Urinary bladder (tissue), 4 donors: ENCODE data around the gene SLC35A5. TPM values are rescaled to one million over a fixed set of nuclear protein-coding genes. Genes with fewer than 3 reads are reported as not detected.

Experiments
- DNase-seq: peaks from one replicate; pipeline ENCODE4 v3.0.0-alpha.2; 2015; ENCODE audit errors: extremely low spot score
- H3K27ac ChIP-seq: one replicate; pipeline ENCODE4 v1.5.1; 2013; ENCODE audit warnings: low read depth, mild to moderate bottlenecking, moderate library complexity
- H3K36me3 ChIP-seq: one replicate; pipeline ENCODE4 v1.6.1; 2013; ENCODE audit warnings: mild to moderate bottlenecking, moderate library complexity; ENCODE audit not compliant: insufficient read depth
- H3K4me1 ChIP-seq: one replicate; pipeline ENCODE4 v1.6.1; 2013; ENCODE audit warnings: mild to moderate bottlenecking, moderate library complexity; ENCODE audit not compliant: insufficient read depth
- H3K4me3 ChIP-seq: one replicate; pipeline ENCODE4 v1.5.1; 2013; ENCODE audit warnings: low read depth, low read length
- WGBS: extraction: QIAGEN DNeasy Blood & Tissue Kit; methylation state at CpG from one replicate; pipeline ENCODE4 v1.1.7; 2013; 5-methylcytosine and 5-hydroxymethylcytosine counted together
- polyA plus RNA-seq: library from polyadenylated mRNA; stranded (reverse); fragments of 200-250 nt; gene quantifications from one replicate; pipeline ENCODE4 v1.2.3, GENCODE V29; 2013
- total RNA-seq: library from RNA; depleted of rRNA; stranded (reverse); fragments of >200 nt; gene quantifications from one replicate; pipeline ENCODE4 v1.2.3, GENCODE V29; 2014
- donor health status: healthy with polysubstance abuse.
- donor health status: healthy.

Gene SLC35A5
- total and polyA plus RNA-seq, 2 donors, result 25.0 to 72.9 TPM

DNA sequence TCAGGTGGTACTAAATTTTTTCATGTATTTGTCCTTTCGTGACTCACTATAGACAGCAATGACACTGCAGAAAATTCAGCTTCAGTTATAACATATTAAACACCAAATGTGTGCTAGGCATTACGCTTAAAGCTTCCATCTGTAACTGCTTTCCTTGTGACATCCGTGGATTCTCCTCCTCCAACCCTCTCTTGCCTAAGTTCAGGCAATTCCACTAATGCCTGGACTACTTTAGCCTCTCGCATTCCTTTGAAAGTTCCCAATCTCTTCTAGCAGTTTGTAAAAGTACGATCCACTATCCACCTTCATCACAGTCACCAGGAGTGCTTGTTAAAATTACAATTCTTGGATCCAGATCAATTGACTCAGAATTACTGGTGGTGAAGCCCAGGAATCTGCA, 61.4 kb downstream of the SLC35A5 start:
- H3K4me3 ChIP-seq, result no peak overlapping the region
- 88% methylated on average over 5 of the region's 5 CpGs for WGBS
- no peaks in the 10 kb centered on the region for H3K4me1 ChIP-seq
- no peak overlapping the region for H3K27ac ChIP-seq
- no peaks in the 10 kb centered on the region for H3K36me3 ChIP-seq
- no peak for DNase-seq

DNA sequence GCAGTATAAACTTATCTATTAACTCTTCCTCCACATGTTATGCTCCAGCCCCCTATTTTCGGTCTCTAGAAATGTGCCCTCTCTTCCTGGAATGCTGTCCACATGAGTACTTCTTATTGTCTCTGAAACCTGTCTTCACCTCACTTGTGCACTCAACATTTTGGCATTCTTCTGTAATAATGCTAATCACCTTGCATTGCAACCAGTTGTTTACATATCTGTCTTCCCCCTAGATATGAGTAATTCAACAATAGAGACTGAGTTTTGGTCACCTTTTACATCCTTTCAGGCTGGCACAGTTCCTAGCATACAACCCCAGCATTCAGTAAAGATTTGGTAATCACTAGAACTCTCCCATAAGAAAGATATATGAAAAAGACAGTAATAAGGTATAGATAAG, 61.9 kb downstream of the SLC35A5 start:
- H3K4me1 ChIP-seq, result no peaks in the 10 kb centered on the region
- no peaks in the 10 kb centered on the region for H3K36me3 ChIP-seq
- no peak overlapping the region for H3K4me3 ChIP-seq
- H3K27ac ChIP-seq, result no peak overlapping the region
- 96% methylated on average over 1 of the region's 1 CpG for WGBS
- DNase-seq, result no peak

DNA sequence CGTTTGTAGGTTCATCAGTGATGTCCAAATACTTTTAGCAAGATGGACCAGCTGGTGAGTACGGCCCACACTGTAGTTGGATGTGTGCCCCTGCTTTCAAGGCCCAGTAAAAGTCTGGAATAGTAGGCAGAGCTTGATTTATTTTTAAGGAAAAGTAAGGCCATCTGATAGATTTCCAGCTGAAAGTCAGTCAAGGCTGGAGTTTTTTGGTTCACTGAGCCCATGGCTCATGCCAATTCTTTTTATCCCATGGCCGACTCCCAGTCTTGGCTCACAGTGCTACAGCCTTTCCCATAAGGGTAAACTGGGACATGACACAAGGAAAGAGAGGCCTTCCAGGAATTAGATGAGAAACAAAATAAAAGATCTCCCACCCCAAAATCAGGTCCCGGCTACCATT, 65.6 kb downstream of the SLC35A5 start:
- Histone ChIP-seq H3K36me3 (no peaks in the 10 kb centered on the region), H3K4me3 (no peak overlapping the region), H3K27ac (no peak overlapping the region), H3K4me1 (no peaks in the 10 kb centered on the region)
- DNase-seq, result no peak
- WGBS, result 40% methylated on average over 4 of the region's 4 CpGs

DNA sequence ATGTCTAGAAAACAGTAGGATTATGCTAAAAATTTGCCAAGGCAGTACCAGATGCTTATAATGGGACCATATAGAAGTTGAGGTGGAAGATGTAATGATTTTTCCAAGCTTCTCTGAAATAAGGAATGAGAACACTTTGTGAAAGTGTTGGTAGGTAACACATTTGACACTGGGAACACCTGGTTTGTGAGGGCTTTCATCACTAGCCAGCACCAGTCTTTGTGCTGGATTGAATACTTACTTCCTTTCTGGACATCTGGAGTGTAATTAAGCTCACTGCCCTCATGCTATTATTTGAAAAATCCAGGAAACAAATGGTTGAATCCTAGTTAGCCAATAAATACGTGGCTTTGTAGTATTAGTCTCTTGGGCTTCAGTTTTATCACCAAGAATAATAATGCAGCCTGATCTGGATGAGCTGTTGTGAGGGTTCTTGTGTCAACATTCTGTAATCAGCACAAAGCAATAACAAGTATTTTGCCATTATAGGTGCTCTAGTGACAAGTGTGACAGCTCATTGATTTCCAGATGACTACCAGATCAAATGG, 66.1 kb downstream of the SLC35A5 start:
- no peak for DNase-seq
- H3K4me3 ChIP-seq, result no peak overlapping the region
- H3K36me3 ChIP-seq, result no peaks in the 10 kb centered on the region
- WGBS, result 56% methylated on average over 1 of the region's 1 CpG
- H3K4me1 ChIP-seq, result no peaks in the 10 kb centered on the region
- H3K27ac ChIP-seq, result no peak overlapping the region

DNA sequence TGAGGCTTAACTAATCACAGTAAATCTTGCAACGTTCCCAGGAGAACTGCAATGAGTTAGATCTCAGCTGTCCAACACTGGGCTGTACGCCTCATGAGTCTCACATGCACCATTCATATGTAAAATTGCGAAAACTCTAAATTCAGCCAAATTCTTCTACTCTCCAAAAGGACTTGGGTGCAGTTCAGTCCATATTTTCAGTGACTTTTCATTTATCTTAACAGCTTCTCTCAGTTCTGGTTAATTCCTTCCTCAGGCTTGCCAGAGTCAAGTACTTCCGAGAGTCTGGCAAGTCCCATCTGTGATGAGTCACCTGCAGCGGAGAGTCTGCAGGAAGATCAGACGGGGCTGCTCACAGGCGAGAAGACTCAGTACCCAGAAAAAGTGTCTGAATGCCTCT, 67.6 kb downstream of the SLC35A5 start:
- Histone ChIP-seq H3K4me1 (no peaks in the 10 kb centered on the region), H3K4me3 (no peak overlapping the region), H3K27ac (no peak overlapping the region), H3K36me3 (no peaks in the 10 kb centered on the region)
- no peak for DNase-seq
- WGBS, result 25% methylated on average over 7 of the region's 7 CpGs

DNA sequence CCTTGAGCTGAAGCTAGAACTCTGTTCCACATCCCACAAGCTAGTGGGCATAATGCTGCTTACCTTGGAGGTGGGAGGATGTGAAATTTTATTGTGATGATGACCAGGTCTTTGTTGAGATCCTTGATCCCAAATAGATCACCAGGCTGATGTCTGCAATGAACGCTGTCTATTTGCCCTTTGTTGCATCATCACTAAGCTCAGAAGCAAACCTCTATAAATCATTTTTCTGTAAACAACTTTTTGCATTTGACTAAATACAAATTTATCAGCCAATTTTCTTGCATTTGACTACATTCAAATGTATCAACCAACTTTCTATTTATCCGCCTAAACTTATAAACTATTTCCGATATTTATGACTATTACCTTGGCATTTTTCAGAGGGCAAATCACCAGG, 69.4 kb downstream of the SLC35A5 start:
- Histone ChIP-seq H3K27ac (no peak overlapping the region), H3K4me3 (no peak overlapping the region), H3K36me3 (no peaks in the 10 kb centered on the region), H3K4me1 (no peaks in the 10 kb centered on the region)
- DNase-seq, result no peak
- WGBS, result 88% methylated on average over 3 of the region's 3 CpGs

DNA sequence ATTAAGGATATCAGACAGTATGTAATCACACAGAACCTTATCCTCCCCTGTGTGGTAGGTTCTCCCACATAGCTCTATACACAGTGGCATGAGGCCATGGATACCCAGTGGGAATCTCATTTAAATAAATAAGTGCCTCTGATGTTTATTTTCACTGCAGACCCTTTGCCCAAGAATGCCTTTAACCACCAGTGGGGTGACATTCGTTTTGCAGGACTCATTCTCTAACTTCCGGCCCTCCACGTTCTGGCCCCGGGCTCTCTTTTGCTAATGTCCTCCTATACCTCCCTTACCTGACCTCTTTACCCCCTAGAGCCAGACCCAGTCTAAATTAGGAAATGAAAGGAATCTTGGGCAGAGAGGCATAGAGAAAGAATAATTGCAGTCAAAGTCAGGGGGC, 70.8 kb downstream of the SLC35A5 start:
- no peak for DNase-seq
- 39% methylated on average over 4 of the region's 4 CpGs for WGBS
- Histone ChIP-seq H3K4me3 (no peak overlapping the region), H3K36me3 (no peaks in the 10 kb centered on the region), H3K4me1 (no peaks in the 10 kb centered on the region), H3K27ac (no peak overlapping the region)

DNA sequence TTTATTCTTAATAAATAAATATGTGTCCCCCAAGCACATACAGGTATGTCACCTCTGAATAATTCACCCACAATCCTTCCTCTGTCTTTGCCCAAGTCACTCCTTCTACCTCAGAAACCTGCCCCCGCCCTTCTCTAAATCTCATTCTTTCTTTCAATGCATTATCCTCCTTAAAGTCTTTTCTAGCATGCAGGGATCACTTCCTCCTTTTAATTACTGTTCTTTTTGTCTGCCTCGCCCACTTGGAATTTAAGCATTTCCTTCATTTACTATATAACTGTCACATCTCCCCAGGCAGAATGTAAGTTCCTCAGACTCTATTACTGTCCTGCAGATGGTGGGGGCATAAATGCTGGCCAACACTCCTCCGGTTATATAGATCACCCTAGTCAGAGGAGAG, 71.3 kb downstream of the SLC35A5 start:
- Histone ChIP-seq H3K4me1 (no peaks in the 10 kb centered on the region), H3K27ac (peak overlapping the region; percentile 23), H3K4me3 (no peak overlapping the region), H3K36me3 (no peaks in the 10 kb centered on the region)
- 43% methylated on average over 3 of the region's 3 CpGs for WGBS
- no peak for DNase-seq

DNA sequence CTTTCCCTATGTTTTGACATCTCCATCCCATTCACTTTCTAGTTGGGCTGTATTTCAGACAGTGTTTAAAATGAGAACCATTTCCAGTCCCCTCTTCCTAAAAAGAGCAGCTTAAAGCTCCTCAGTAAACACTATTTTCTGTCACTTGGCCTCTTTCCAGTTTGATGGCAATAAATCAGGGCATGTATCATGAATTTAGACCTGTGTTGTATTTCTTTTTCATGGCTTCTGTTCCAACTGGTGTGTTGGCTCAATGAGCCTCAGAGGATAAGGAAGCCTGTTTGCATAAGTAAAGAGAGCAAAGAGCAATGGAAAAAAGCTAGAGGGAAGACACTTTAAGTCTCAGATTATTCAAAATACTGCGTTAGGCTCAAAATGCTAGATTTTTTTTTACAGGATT, 71.9 kb downstream of the SLC35A5 start:
- no peaks in the 10 kb centered on the region for H3K36me3 ChIP-seq
- 13% methylated on average over 1 of the region's 1 CpG for WGBS
- H3K27ac ChIP-seq, result no peak overlapping the region
- H3K4me3 ChIP-seq, result no peak overlapping the region
- no peaks in the 10 kb centered on the region for H3K4me1 ChIP-seq
- no peak for DNase-seq

DNA sequence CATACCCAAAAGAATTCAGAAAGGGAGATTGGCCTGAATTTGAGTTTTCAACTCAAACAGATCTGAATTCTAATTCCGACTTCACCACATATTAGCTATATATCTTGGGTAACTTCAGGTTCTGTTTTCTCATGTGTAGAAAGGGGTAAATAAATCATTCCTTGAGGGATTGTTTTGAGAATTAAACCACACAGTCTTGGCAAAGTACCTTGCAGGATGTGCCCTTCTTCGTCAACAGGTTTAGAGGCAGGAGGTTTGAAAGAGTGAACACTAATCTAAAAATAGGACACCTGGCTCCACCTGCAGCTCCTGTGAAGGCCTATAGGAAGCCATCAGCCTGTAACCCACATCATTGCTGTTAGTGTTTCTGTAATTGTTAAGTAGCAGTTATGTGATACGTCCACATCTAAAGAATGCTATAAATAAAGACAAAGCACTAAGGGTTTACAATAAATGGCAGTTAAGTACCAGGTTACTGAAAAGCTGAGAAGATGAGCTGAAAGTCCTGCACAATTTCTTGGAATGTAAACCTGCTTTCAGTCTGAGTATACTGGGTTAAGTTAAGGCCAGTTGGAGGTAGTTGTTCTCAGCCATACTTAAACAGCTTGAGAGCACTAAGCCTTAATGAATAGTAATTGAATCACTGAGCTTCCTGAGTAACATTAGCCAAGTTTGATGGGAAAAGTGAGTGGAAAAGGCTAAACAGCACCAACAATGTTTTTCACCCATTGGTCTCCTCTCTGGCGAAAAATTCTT, 73.1 kb downstream of the SLC35A5 start:
- H3K27ac ChIP-seq, result peak overlapping the region; percentile 35
- no peaks in the 10 kb centered on the region for H3K36me3 ChIP-seq
- no peaks in the 10 kb centered on the region for H3K4me1 ChIP-seq
- H3K4me3 ChIP-seq, result no peak overlapping the region
- 67% methylated on average over 4 of the region's 4 CpGs for WGBS
- DNase-seq, result no peak

Other genes with a start within 250 kb of the SLC35A5 start
- 23.0 TPM for gene CD200, start 228.9 kb upstream of the SLC35A5 start, total RNA-seq
- 36.2 TPM for gene CD200, start 228.9 kb upstream of the SLC35A5 start, polyA plus RNA-seq
- 2.2 TPM for gene BTLA, start 62.6 kb upstream of the SLC35A5 start, total RNA-seq
- 0.25 TPM for gene BTLA, start 62.6 kb upstream of the SLC35A5 start, polyA plus RNA-seq
- 39.0 TPM for gene ATG3, start 83 bp upstream of the SLC35A5 start, total RNA-seq
- gene ATG3, start 83 bp upstream of the SLC35A5 start, polyA plus RNA-seq, result 53.2 TPM
- gene CCDC80, start 79.1 kb downstream of the SLC35A5 start, total RNA-seq, result 128 TPM
- gene CCDC80, start 79.1 kb downstream of the SLC35A5 start, polyA plus RNA-seq, result 62.3 TPM